GM19463 (cell line): ENCODE results near the gene ANKMY1.

Source experiments
- ATAC-seq: cut with Tn5 transposase; IDR thresholded peaks from one replicate; pipeline ENCODE4 v1.9.1; 2021; ENCODE audit warnings: mild to moderate bottlenecking, moderate library complexity; ENCODE audit not compliant: unreplicated experiment

The ANKMY1 gene

GRCh38 chr2:240482141-240482540, 75.6 kb downstream of the ANKMY1 start:
- ATAC-seq: no peak

GRCh38 chr2:240481720-240482119, 76.1 kb downstream of the ANKMY1 start:
- ATAC-seq: no peak

GRCh38 chr2:240480834-240481623, 76.8 kb downstream of the ANKMY1 start:
- no peak for ATAC-seq

- no peak for ATAC-seq
Observed at GRCh38 chr2:240479111-240479501, 78.7 kb downstream of the ANKMY1 start.

GRCh38 chr2:240478346-240479110, 79.3 kb downstream of the ANKMY1 start:
- no peak for ATAC-seq

- ATAC-seq: no peak
Observed at GRCh38 chr2:240477916-240478315, 79.9 kb downstream of the ANKMY1 start.

- ATAC-seq: no peak
Observed at GRCh38 chr2:240473211-240473610, 84.6 kb downstream of the ANKMY1 start.

GRCh38 chr2:240472078-240472790, 85.6 kb downstream of the ANKMY1 start:
- no peak for ATAC-seq

- ATAC-seq: no peak
Observed at GRCh38 chr2:240469740-240470139, 88.0 kb downstream of the ANKMY1 start.

- no peak for ATAC-seq
Observed at GRCh38 chr2:240469239-240469636, 88.5 kb downstream of the ANKMY1 start.

GRCh38 chr2:240468303-240469238, 89.2 kb downstream of the ANKMY1 start:
- no peak for ATAC-seq

GRCh38 chr2:240467659-240468302, 90.0 kb downstream of the ANKMY1 start:
- no peak for ATAC-seq

- no peak for ATAC-seq
Observed at GRCh38 chr2:240467149-240467642, 90.6 kb downstream of the ANKMY1 start.

GRCh38 chr2:240466579-240467148, 91.1 kb downstream of the ANKMY1 start:
- ATAC-seq: no peak

GRCh38 chr2:240465765-240466578, 91.8 kb downstream of the ANKMY1 start:
- no peak for ATAC-seq

GRCh38 chr2:240465268-240465764, 92.5 kb downstream of the ANKMY1 start:
- ATAC-seq: no peak

- ATAC-seq: no peak
Observed at GRCh38 chr2:240464514-240465241, 93.1 kb downstream of the ANKMY1 start.
